AG04449 (cell line): ENCODE measurements around the gene ST3GAL2.

Experiments
- CTCF ChIA-PET: fragments of 350-600 bp; formaldehyde crosslinking; extraction: SDS; loops from one replicate; lab custom pipeline; 2021; ENCODE audit warnings: antibody characterized with exemption; lab: Yijun Ruan, JAX
- POLR2A ChIA-PET: fragments of 400-600, 350-600 bp; formaldehyde crosslinking; extraction: SDS; loops from one replicate; lab custom pipeline; 2020; ENCODE audit warnings: antibody characterized with exemption, inconsistent platforms; lab: Yijun Ruan, JAX
- DNase-seq: peaks from one replicate; pipeline ENCODE4 v3.0.0-alpha.2; 2010; ENCODE audit warnings: low read depth, low spot score
- H3K4me3 ChIP-seq: 2 replicates; pipeline ENCODE4 v1.5.1; 2011; ENCODE audit warnings: low read depth, mild to moderate bottlenecking, control low read depth, low read length
- CTCF ChIP-seq: IDR thresholded peaks from one replicate; pipeline ENCODE4 v1.5.1; 2011; ENCODE audit warnings: mild to moderate bottlenecking, moderate library complexity, low read length, control low read depth, inconsistent platforms; ENCODE audit not compliant: insufficient read depth; ENCODE audit errors: missing control alignments

Gene ST3GAL2

GRCh38 chr16:70399951-70400350 lies 38.9 kb downstream of the ST3GAL2 start:
- CTCF ChIA-PET: interaction anchor here (1.9 kb wide), 1 partner anchor 8 kb away, joined by 6 read pairs; no protein-coding TSS in a partner anchor
- POLR2A ChIA-PET: interaction anchor here (1.5 kb wide), 1 partner anchor 19 kb away, joined by 9 read pairs; no protein-coding TSS in a partner anchor

GRCh38 chr16:70399381-70399780 lies 39.5 kb downstream of the ST3GAL2 start:
- ChIA-PET POLR2A (interaction anchor here (1.5 kb wide), 1 partner anchor 19 kb away, joined by 9 read pairs; no protein-coding TSS in a partner anchor), CTCF (no interaction called here)
- H3K4me3 ChIP-seq: no peak overlapping the region
- no peak for TF ChIP-seq CTCF
- DNase-seq: no peak

More at GRCh38 chr16:70399951-70400350, 38.9 kb downstream of the ST3GAL2 start:
- DNase-seq: no peak
- TF ChIP-seq CTCF: no peak
- H3K4me3 ChIP-seq: no peak overlapping the region

- POLR2A ChIA-PET: no interaction called here
- no peak for DNase-seq
- CTCF ChIA-PET: no interaction called here
- H3K4me3 ChIP-seq: no peak overlapping the region
- TF ChIP-seq CTCF: no peak
These were observed 40.6 kb downstream of the ST3GAL2 start for GRCh38 chr16:70398177-70398743.

GRCh38 chr16:70396246-70396904 lies 42.5 kb downstream of the ST3GAL2 start:
- POLR2A ChIA-PET: interaction anchor here (0.8 kb wide), 1 partner anchor 15 kb away, joined by 4 read pairs; no protein-coding TSS in a partner anchor
- no peak overlapping the region for H3K4me3 ChIP-seq
- CTCF ChIA-PET: interaction anchor here (0.8 kb wide), 1 partner anchor 11 kb away, joined by 3 read pairs; no protein-coding TSS in a partner anchor
- TF ChIP-seq CTCF: no peak
- DNase-seq: no peak

- no peak for DNase-seq
- ChIA-PET POLR2A (no interaction called here), CTCF (interaction anchor here (0.6 to 1.8 kb wide), 9 partner anchors 9 to 259 kb away, joined by 3 to 5 read pairs (median 3); no protein-coding TSS in a partner anchor)
- no peak overlapping the region for H3K4me3 ChIP-seq
- peak; percentile 82 for TF ChIP-seq CTCF
These were observed 43.5 kb downstream of the ST3GAL2 start for GRCh38 chr16:70395345-70395901.

GRCh38 chr16:70394853-70395252 lies 44.0 kb downstream of the ST3GAL2 start:
- no peak for TF ChIP-seq CTCF
- DNase-seq: no peak
- no peak overlapping the region for H3K4me3 ChIP-seq
- ChIA-PET CTCF (interaction anchor here (0.6 to 2.1 kb wide), 14 partner anchors 8 to 259 kb away, joined by 3 to 5 read pairs (median 3); partner anchors contain the start of gene FCSK), POLR2A (interaction anchor here (0.8 kb wide), 1 partner anchor 25 kb away, joined by 3 read pairs; no protein-coding TSS in a partner anchor)
